NOMO-1 (cell line): ENCODE measurements around the gene DUOXA2.
A peak's percentile ranks its signal among the peaks of the same experiment; 100 is the strongest.
"Not testable (repeated sequence)": the region's sequence is repeated elsewhere in the genome, so short reads cannot be mapped to it uniquely, and the experiment has no call there.

Experiments
- DNase-seq, 2 experiments: peaks; one replicate each; lab custom pipeline; 2025; ENCODE audit not compliant: unreplicated experiment in 2 of 2; lab: John Stamatoyannopoulos, UW

The DUOXA2 gene

DNA sequence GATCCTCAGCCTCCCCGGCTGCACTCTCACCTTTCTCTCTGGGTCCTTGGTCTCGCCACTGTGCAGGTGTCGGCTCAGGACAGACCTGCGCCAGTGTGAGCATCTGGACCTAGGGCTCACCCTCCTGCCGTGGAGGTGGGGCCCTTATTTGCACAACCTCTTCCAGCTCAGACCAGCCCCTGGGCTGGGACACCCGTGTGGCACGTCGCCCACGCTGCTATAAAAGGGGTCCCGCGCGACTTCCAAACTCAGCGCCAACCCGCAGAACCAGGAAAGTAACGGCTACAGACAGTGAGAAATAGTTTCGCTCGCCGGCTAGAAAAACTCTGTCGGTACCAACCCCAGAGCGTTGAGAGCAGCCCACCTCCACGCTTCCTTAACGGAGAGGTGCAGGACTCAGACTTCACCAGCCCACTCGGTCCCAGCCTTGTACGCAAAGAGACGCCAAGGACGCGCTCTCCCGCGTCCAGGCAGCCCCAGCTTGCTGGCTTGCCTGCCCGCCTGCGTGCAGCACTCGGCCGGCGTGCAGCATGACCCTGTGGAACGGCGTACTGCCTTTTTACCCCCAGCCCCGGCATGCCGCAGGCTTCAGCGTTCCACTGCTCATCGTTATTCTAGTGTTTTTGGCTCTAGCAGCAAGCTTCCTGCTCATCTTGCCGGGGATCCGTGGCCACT lies at the start of gene DUOXA2, which contains the start of gene DUOX2:
DUOXA2 (plus strand) TSS at position 251 of the 675 bp plus-strand sequence; CDS start at position 531, 280 bp downstream.
DUOX2 (minus strand) TSS at position 97 of the 675 bp plus-strand sequence. CDS start 761 bp downstream, outside the sequence.
- DNase-seq: no peak

- DNase-seq: no peak
Observed at GRCh38 chr15:45064386-45064785, 49.7 kb upstream of the DUOXA2 start.

GRCh38 chr15:45069942-45070360 lies 44.2 kb upstream of the DUOXA2 start:
- not testable (repeated sequence) for DNase-seq

DNA sequence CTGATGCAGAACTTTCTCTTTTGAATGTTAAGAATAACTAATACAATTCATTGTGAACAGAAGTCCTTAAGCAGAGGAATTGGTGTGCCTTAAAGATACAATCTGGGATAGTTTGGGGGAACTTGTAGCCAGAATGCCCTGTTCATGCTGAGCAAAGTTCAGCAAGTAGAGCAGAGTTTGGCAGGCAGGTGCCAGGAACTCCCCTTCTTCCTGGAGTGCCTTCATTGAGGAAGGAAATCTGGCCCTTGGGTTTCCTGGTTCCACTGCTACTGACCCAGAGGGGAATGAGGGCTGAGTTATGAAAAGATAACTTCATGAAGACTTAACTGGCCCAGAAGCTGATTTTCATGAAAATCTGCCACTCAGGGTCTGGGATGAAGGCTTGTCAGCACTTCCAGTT lies 40.5 kb upstream of the DUOXA2 start:
- DNase-seq: not testable (repeated sequence)

- not testable (repeated sequence) for DNase-seq
Observed at GRCh38 chr15:45075440-45076320, 38.4 kb upstream of the DUOXA2 start.

DNA sequence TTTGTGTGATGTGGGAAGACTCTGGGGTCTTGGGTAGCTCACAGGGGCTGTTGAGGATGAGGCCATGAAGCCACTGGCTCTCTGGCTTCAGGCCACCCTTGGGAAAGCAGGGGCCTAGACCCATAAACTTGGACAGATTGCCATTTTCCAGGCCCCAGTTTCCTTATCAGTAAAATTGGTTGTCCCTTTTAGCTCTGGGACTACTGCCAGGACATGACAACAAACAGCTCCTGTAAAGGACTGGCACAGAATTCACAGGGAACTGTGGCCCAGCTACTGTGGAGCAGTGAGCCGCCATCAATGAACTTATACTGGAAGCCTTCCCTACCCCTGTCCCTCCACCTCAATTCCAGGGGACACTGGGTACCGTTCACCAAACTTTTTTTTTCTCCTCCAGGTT lies 36.7 kb upstream of the DUOXA2 start:
- not testable (repeated sequence) for DNase-seq

DNA sequence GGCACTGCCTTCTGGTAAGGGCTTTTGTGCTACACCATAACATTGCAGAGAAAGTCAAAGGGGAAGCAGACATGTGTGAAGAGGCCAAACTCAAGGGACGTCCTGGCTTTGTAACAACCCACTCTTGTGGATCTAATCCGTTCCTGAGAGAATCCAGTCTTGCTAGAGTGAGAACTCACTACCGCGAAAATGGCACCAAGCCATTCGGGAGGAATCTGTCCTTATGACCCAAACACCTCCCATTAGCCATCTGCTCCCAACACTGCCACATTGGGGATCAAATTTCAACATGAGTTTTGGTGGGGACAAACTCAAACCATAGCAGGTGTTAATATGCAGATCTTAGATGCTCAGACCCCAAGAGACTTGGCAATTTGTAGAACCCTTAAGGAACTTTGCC lies 34.9 kb upstream of the DUOXA2 start:
- DNase-seq: not testable (repeated sequence)

DNA sequence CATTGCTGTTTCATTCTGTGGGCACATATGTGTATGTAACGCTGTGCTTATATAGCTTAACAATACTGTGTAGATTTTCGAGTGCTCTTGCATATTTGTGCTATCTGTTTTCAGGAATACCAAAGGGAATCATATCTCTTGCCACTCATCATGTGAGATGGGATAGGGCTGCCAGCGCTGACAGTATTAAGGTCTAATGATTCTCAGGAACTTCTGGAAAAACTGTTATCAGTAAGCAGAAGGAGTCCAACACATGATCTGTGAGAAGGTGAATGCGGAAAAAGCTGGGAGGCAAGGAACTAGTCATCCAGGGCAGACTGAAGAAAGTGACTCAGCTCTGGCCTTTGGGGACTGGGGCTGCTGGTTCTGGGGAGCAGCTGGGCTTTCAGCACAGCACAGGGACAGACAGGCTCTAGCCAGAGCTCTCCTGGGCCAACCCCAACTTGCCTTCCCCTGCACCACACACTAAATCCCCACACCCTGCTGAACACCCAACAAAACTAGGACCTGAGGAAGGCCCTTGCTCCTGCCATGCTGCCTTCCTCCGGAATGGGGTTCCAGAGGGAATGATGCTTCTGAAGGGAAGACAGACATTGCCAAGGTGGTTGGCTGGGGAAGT lies 34.4 kb upstream of the DUOXA2 start:
- DNase-seq: not testable (repeated sequence)

DNA sequence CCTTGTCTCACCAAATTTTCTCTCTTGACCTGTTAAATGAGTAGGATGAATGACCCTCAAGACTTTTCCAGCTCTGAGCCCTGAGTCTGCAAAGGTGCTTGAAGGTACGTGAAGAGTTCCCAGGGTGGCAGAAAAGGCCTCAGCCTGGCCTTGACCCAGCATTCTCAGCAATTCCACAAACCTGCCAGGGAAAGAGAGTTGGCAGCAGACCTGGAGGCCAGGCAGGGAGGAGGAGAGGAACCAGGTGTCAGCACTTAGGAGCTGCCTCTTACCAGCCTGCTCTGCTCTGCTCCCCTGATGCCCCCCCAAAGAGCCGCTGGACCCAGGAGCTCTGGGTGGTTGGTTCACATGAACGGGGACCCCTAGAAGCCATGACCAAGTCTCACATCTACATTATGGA lies 33.5 kb upstream of the DUOXA2 start:
- not testable (repeated sequence) for DNase-seq

GRCh38 chr15:45082412-45082811 lies 31.7 kb upstream of the DUOXA2 start:
- not testable (repeated sequence) for DNase-seq

DNA sequence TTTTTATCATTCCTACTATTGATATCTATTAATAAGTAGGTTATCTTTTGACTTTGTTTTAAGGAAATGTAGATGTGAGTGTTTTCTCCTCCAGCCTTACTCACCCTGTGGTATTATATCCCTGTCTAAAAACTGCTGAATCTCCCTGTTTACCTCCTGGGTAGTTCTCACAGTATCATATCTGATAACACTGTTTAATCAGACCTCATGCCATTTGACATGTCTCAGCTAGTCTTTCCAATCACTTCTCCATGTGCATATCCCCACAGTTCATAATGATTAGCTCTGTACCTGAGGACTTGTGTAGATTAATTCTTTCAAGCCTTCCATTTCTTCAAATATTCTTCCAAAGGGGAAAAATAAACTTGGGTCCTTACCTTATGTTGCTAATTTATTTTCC lies 30.9 kb upstream of the DUOXA2 start:
- no peak for DNase-seq

DNA sequence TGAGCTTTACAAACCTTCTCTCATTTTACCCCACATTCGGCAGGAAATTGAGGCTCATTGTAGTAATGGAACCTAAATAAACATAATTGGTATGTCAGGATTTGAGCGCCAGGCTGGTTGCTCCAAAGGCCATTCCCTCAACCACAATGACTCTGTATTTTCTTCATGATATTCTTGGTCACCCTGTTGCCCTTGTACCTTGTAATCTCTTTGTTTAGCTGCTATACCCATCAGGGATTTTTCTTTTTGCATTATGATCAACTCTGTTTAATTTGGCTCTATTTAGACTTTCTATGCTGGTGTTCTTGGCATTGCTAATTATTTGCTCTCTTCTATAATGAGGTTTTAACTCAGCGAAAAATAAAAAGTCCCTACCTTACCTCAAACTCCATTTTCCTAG lies 30.0 kb upstream of the DUOXA2 start:
- DNase-seq: no peak

- DNase-seq: peak in 1 of 2 experiments; percentile 11
Observed at GRCh38 chr15:45087513-45087912, 26.6 kb upstream of the DUOXA2 start.

DNA sequence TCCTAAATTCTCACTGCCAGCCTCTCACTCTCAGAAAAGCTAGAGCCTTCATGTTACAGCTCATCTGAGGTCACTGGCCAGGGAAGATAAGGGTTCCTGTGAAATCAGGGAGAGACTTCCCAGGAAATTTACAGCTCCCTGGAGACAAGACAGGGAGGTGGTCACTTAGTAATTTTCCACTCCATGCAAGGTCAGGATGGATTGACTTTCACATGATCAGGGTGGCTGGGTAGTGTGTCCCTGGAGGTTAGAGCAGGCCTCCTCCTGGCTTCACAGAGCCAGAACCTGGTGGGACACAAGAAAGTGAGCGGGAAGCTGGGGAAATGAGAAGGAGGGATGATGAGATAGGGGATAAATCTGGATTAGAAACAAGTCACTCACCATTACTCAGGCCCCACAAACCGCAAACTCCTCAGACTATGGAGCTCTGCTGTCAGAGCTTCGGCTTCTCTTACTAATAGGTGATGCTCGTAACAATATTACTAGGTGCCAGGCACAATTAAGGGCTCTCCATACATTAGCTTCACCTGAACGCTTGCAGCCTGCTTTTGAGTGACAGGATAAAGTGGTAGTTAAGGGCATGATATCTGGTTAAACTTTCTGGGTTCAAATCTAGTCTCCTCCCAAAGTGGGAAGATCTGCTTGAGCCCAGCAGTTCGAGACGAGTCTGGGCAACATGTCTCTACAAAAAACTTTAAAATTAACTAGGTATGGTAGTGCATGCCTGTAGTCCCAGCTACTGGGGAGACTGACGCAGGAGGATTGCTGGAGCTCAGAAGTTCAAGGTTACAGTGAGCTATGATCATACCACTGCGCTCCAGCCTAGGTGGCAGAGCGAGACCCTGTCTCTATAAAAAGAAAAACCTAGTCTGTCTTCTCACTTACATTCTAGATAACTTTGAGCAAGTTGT lies 25.1 kb upstream of the DUOXA2 start:
- DNase-seq: no peak

DNA sequence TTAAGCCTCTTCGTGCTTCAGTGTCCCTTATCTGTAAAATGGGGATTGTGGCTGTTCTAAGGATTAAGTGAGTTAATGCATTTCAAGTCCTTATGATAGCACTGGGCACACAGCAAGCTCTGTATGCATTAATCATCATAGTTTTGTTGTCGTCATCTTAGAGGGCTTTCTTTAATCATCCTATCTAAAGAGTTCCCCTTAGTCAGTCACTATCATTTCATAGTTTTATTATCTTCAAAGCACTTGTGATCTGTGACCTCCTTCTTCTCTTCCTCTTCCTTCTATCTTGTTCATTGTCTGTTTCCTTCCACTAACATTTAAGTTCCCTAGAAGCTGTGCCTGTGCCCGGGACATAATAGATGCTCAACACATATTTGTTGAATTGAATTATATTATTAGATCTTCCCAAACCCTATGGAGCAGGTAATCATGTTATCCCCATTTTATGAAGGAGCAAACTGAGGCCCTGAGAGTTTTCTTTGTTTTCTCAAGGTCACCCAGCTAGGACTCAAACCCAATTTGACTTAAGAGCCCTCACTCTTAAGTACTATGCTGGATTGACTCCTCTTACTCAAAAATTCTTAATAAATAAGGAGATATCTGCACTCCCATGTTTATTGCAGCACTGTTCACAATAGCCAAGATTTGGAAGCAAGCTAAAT lies 24.3 kb upstream of the DUOXA2 start:
- no peak for DNase-seq

DNA sequence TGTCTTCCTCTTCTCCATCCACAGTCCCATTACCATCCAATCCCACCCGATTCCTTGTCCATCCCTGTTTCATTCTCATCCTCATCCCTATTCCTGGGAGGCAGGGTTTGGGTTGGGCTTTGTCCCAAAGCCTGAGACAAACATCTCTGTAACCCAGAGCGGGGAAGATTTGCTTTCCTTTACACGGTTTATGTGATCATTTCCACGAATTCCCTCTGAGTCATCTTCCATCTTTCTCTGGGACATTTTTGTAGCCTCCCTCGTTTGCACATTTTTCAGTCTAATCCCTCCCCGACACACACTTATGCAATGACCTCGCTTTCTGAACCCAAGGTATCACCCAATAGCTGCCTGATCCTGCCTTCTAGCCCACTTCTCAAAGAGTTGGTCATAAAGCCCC lies 23.0 kb upstream of the DUOXA2 start:
- no peak for DNase-seq

GRCh38 chr15:45091576-45091975 lies 22.6 kb upstream of the DUOXA2 start:
- no peak for DNase-seq

GRCh38 chr15:45093013-45093412 lies 21.1 kb upstream of the DUOXA2 start:
- DNase-seq: no peak

GRCh38 chr15:45093622-45094357 lies 20.3 kb upstream of the DUOXA2 start:
- no peak for DNase-seq
